NCI-H2107 (cell line): ENCODE measurements around the gene PI4KB.
"Not testable (repeated sequence)": the region's sequence is repeated elsewhere in the genome, so short reads cannot be mapped to it uniquely, and the experiment has no call there.

ENCODE experiments used
- DNase-seq: peaks from one replicate; lab custom pipeline; 2025; lab: John Stamatoyannopoulos, UW

The PI4KB gene

GRCh38 chr1:151281225-151281968, 45.8 kb downstream of the PI4KB start:
- peak; percentile 98 for DNase-seq

GRCh38 chr1:151277249-151277648, 50.0 kb downstream of the PI4KB start:
- DNase-seq = no peak

GRCh38 chr1:151275341-151275740, 51.9 kb downstream of the PI4KB start:
- DNase-seq = not testable (repeated sequence)

- DNase-seq = no peak
These were observed 53.2 kb downstream of the PI4KB start for GRCh38 chr1:151273924-151274466.

- DNase-seq = no peak
These were observed 59.5 kb downstream of the PI4KB start for GRCh38 chr1:151267760-151268159.

- DNase-seq = no peak
These were observed 60.4 kb downstream of the PI4KB start for GRCh38 chr1:151266821-151267220.

GRCh38 chr1:151266315-151266714, 60.9 kb downstream of the PI4KB start:
- no peak for DNase-seq

GRCh38 chr1:151265446-151266236, 61.6 kb downstream of the PI4KB start:
- DNase-seq = no peak

- DNase-seq = no peak
These were observed 67.9 kb downstream of the PI4KB start for GRCh38 chr1:151259351-151259750.

GRCh38 chr1:151255381-151255780, 71.8 kb downstream of the PI4KB start:
- no peak for DNase-seq

- peak; percentile 95 for DNase-seq
These were observed 72.7 kb downstream of the PI4KB start, which contains the start of gene PSMD4 for GRCh38 chr1:151254217-151255213. Gene PSMD4 (plus strand): TSS chr1:151254734. CDS start chr1:151254783, 49 bp downstream.

- DNase-seq = peak; percentile 57
These were observed 75.4 kb downstream of the PI4KB start for GRCh38 chr1:151251656-151252470.

- no peak for DNase-seq
These were observed 80.4 kb downstream of the PI4KB start for GRCh38 chr1:151246786-151247185.

- no peak for DNase-seq
These were observed 83.5 kb downstream of the PI4KB start for GRCh38 chr1:151243683-151244216.

GRCh38 chr1:151242442-151242841, 84.8 kb downstream of the PI4KB start:
- DNase-seq = no peak
